GM23248 (cell line): ENCODE data around the gene FZD7. TPM values are rescaled to one million over a fixed set of nuclear protein-coding genes. Genes with fewer than 3 reads are reported as not detected.

Experiments used
- DNase-seq: peaks from one replicate; pipeline ENCODE4 v3.0.0-alpha.2; 2015
- H2AFZ ChIP-seq: fragments of 200-600 bp; sonication (generic); 2 replicates; pipeline ENCODE4 v1.6.1; 2016; ENCODE audit warnings: antibody characterized with exemption
- H3F3A ChIP-seq: fragments of 200-600 bp; sonication (generic); 2 replicates; pipeline ENCODE4 v1.6.1; 2016; ENCODE audit warnings: mild to moderate bottlenecking, antibody characterized with exemption, mixed run types; ENCODE audit not compliant: insufficient read depth
- H3K27ac ChIP-seq: fragments of 200-600 bp; sonication (generic); 2 replicates; pipeline ENCODE4 v1.5.1; 2016; ENCODE audit warnings: mild to moderate bottlenecking
- H3K27me3 ChIP-seq: fragments of 200-600 bp; sonication (generic); replicated peaks from 2 replicates; pipeline ENCODE4 v1.6.1; 2016; ENCODE audit warnings: mild to moderate bottlenecking; ENCODE audit not compliant: insufficient read depth
- H3K36me3 ChIP-seq: fragments of 200-600 bp; sonication (generic); 2 replicates; pipeline ENCODE4 v1.6.1; 2016; ENCODE audit warnings: low read depth, mild to moderate bottlenecking
- H3K4me1 ChIP-seq: fragments of 200-600 bp; sonication (generic); 2 replicates; pipeline ENCODE4 v1.6.1; 2016; ENCODE audit warnings: mild to moderate bottlenecking; ENCODE audit not compliant: insufficient read depth
- H3K4me2 ChIP-seq: fragments of 200-600 bp; sonication (generic); one replicate; pipeline ENCODE4 v1.6.1; 2016; ENCODE audit warnings: mild to moderate bottlenecking; ENCODE audit not compliant: unreplicated experiment
- H3K4me3 ChIP-seq: fragments of 200-600 bp; sonication (generic); 2 replicates; pipeline ENCODE4 v1.5.1; 2016; ENCODE audit warnings: mild to moderate bottlenecking
- H3K79me2 ChIP-seq: fragments of 200-600 bp; sonication (generic); 2 replicates; pipeline ENCODE4 v1.6.1; 2016; ENCODE audit warnings: mild to moderate bottlenecking; ENCODE audit not compliant: insufficient read depth
- H3K9ac ChIP-seq: fragments of 200-600 bp; sonication (generic); 2 replicates; pipeline ENCODE4 v1.6.1; 2016; ENCODE audit warnings: mild to moderate bottlenecking
- H3K9me2 ChIP-seq: fragments of 200-600 bp; sonication (generic); 2 replicates; pipeline ENCODE4 v1.6.1; 2016; ENCODE audit warnings: mixed run types, mild to moderate bottlenecking, moderate library complexity; ENCODE audit not compliant: insufficient read depth
- H3K9me3 ChIP-seq: fragments of 200-600 bp; sonication (generic); one replicate; pipeline ENCODE4 v1.6.1; 2017; ENCODE audit warnings: low read depth
- H4K20me1 ChIP-seq: fragments of 200-600 bp; sonication (generic); 2 replicates; pipeline ENCODE4 v1.6.0; 2016; ENCODE audit not compliant: insufficient read depth
- EZH2 ChIP-seq: fragments of 200-600 bp; sonication (generic); IDR thresholded peaks from 2 replicates; pipeline ENCODE4 v1.6.1; 2018; ENCODE audit warnings: antibody characterized with exemption, mild to moderate bottlenecking; ENCODE audit not compliant: insufficient read depth, poor library complexity, severe bottlenecking
- EZH2phosphoT487 ChIP-seq: fragments of 200-600 bp; sonication (generic); IDR thresholded peaks from 2 replicates; pipeline ENCODE4 v1.6.1; 2018; ENCODE audit warnings: antibody characterized with exemption, moderate library complexity, mild to moderate bottlenecking, low read depth; ENCODE audit not compliant: insufficient read depth
- WGBS, 2 experiments: methylation state at CpG; one replicate each; pipeline ENCODE4 v1.1.6; 2015 to 2017; ENCODE audit warnings: low lambda C conversion rate in 2 of 2, low coverage in 1 of 2; ENCODE audit errors: missing lambda C conversion rate in 2 of 2; 5-methylcytosine and 5-hydroxymethylcytosine counted together
- in situ Hi-C: fragments of 300-500 bp; cut with MboI; formaldehyde crosslinking; loops from 2 replicates; pipeline ENCODE4 v1.15.0; 2020
- polyA plus RNA-seq: library from polyadenylated mRNA; unstranded; fragments of >200 nt; fragmentation: Nextera tagmentation; extraction: Ambion mirVana; gene quantifications from 2 replicates; pipeline ENCODE4 v1.2.1, GENCODE V29; 2016
- total RNA-seq: library from RNA; depleted of rRNA; stranded (reverse); fragments of >200 nt; shearing (Covaris generic); gene quantifications from 2 replicates; pipeline ENCODE4 v1.2.3, GENCODE V29; 2014

The FZD7 gene
- total and polyA plus RNA-seq, 2 experiments from 2014 or later = 19.4 to 56.4 TPM

DNA sequence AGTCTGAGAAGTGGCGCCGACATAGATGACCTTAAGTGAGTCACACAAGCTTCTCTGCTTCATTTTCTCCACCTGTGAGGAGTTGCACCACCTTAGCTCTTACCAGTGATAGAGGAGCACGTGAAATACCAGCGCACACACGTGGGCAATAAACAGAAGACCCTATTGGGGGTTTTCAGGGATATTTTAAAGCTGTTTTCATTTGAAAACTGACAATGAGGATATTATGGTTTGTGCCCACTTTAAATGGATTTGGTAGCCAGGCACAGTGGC lies 47.3 kb upstream of the FZD7 start:
- Histone ChIP-seq H3K79me2 (no peaks in the 10 kb centered on the region), H3K27me3 (no peaks in the 10 kb centered on the region), H3K9me2 (no peaks in the 10 kb centered on the region), H4K20me1 (no peaks in the 10 kb centered on the region), H3K4me2 (no peak overlapping the region), H3K27ac (no peak overlapping the region), H2AFZ (no peak overlapping the region), H3K4me1 (no peaks in the 10 kb centered on the region; the same call in 1 of the 2 replicates), H3K4me3 (no peak overlapping the region), H3K9ac (no peak overlapping the region), H3K36me3 (no peaks in the 10 kb centered on the region), H3F3A (no peaks in the 10 kb centered on the region), H3K9me3 (no peaks in the 10 kb centered on the region)
- no peak for DNase-seq
- TF ChIP-seq EZH2phosphoT487 (no peak), EZH2 (no peak)
- WGBS, 2 experiments = 81 to 89% methylated on average over 5 of the region's 5 CpGs
- in situ Hi-C loops = no loop called here

- 92 to 97% methylated on average over 2 of the region's 2 CpGs for WGBS, 2 experiments
- Histone ChIP-seq H3K9me3 (no peaks in the 10 kb centered on the region), H3K27me3 (no peaks in the 10 kb centered on the region), H3K4me2 (no peak overlapping the region), H3K9me2 (no peaks in the 10 kb centered on the region), H4K20me1 (no peaks in the 10 kb centered on the region), H3K4me1 (no peaks in the 10 kb centered on the region; the same call in 1 of the 2 replicates), H2AFZ (no peak overlapping the region), H3K36me3 (no peaks in the 10 kb centered on the region), H3K27ac (no peak overlapping the region), H3K79me2 (no peaks in the 10 kb centered on the region), H3K9ac (no peak overlapping the region), H3F3A (no peaks in the 10 kb centered on the region), H3K4me3 (no peak overlapping the region)
- TF ChIP-seq EZH2phosphoT487 (no peak), EZH2 (no peak)
- DNase-seq = no peak
- in situ Hi-C loops = no loop called here
Observed at GRCh38 chr2:201987426-201987825, 46.2 kb upstream of the FZD7 start.

- no peak overlapping the region for H2AFZ ChIP-seq
- DNase-seq = no peak
Observed at GRCh38 chr2:201990069-201990468, 43.6 kb upstream of the FZD7 start.

GRCh38 chr2:201992960-201993359 lies 40.7 kb upstream of the FZD7 start:
- no peaks in the 10 kb centered on the region for H3K36me3 ChIP-seq
- no peaks in the 10 kb centered on the region for H3F3A ChIP-seq
- TF ChIP-seq EZH2 (no peak), EZH2phosphoT487 (no peak)
- no peak overlapping the region for H3K27ac ChIP-seq
- H3K27me3 ChIP-seq = no peaks in the 10 kb centered on the region
- no peaks in the 10 kb centered on the region for H4K20me1 ChIP-seq
- H3K79me2 ChIP-seq = no peaks in the 10 kb centered on the region
- WGBS, 2 experiments = 86 to 95% methylated on average over 4 of the region's 4 CpGs
- no peak for DNase-seq
- in situ Hi-C loops = no loop called here
- no peak overlapping the region for H3K4me2 ChIP-seq
- no peak overlapping the region for H3K4me3 ChIP-seq
- no peaks in the 10 kb centered on the region for H3K9me3 ChIP-seq
- no peak overlapping the region for H3K9ac ChIP-seq
- no peaks in the 10 kb centered on the region for H3K4me1 ChIP-seq
- no peak overlapping the region for H2AFZ ChIP-seq
- no peaks in the 10 kb centered on the region for H3K9me2 ChIP-seq

More at GRCh38 chr2:201990069-201990468, 43.6 kb upstream of the FZD7 start:
- Histone ChIP-seq H3K27me3 (no peaks in the 10 kb centered on the region), H3K79me2 (no peaks in the 10 kb centered on the region), H3K9ac (no peak overlapping the region), H3K36me3 (no peaks in the 10 kb centered on the region), H3K27ac (no peak overlapping the region), H3K9me3 (no peaks in the 10 kb centered on the region), H3K4me3 (no peak overlapping the region), H3K4me2 (no peak overlapping the region), H3F3A (no peaks in the 10 kb centered on the region), H4K20me1 (no peaks in the 10 kb centered on the region), H3K9me2 (no peaks in the 10 kb centered on the region), H3K4me1 (no peaks in the 10 kb centered on the region; the same call in 1 of the 2 replicates)
- TF ChIP-seq EZH2 (no peak), EZH2phosphoT487 (no peak)
- 95 to 100% methylated on average over 2 of the region's 2 CpGs for WGBS, 2 experiments
- in situ Hi-C loops = no loop called here

GRCh38 chr2:201994973-201995638 lies 38.5 kb upstream of the FZD7 start:
- no peaks in the 10 kb centered on the region for H3K79me2 ChIP-seq
- TF ChIP-seq EZH2phosphoT487 (no peak), EZH2 (no peak)
- no peak overlapping the region for H3K9ac ChIP-seq
- no peak overlapping the region for H3K4me3 ChIP-seq
- no peaks in the 10 kb centered on the region for H3F3A ChIP-seq
- H3K36me3 ChIP-seq = no peaks in the 10 kb centered on the region
- DNase-seq = no peak
- 71 to 79% methylated on average over 2 of the region's 2 CpGs for WGBS, 2 experiments
- no peaks in the 10 kb centered on the region for H3K4me1 ChIP-seq
- H3K9me3 ChIP-seq = no peaks in the 10 kb centered on the region
- no peak overlapping the region for H3K4me2 ChIP-seq
- no peaks in the 10 kb centered on the region for H3K27me3 ChIP-seq
- H3K9me2 ChIP-seq = no peaks in the 10 kb centered on the region
- H3K27ac ChIP-seq = no peak overlapping the region
- H2AFZ ChIP-seq = no peak overlapping the region
- no peaks in the 10 kb centered on the region for H4K20me1 ChIP-seq
- in situ Hi-C loops = no loop called here
